Embryonic facial prominence (tissue), 1 donor: ENCODE data around the gene AK9.
A peak's percentile ranks its signal among the peaks of the same experiment; 100 is the strongest.
"Not testable (repeated sequence)": the region's sequence is repeated elsewhere in the genome, so short reads cannot be mapped to it uniquely, and the experiment has no call there.

Experiments
- DNase-seq: peaks from one replicate; pipeline ENCODE4 v3.0.0-alpha.2; 2016; ENCODE audit errors: extremely low spot score

Gene AK9

DNA sequence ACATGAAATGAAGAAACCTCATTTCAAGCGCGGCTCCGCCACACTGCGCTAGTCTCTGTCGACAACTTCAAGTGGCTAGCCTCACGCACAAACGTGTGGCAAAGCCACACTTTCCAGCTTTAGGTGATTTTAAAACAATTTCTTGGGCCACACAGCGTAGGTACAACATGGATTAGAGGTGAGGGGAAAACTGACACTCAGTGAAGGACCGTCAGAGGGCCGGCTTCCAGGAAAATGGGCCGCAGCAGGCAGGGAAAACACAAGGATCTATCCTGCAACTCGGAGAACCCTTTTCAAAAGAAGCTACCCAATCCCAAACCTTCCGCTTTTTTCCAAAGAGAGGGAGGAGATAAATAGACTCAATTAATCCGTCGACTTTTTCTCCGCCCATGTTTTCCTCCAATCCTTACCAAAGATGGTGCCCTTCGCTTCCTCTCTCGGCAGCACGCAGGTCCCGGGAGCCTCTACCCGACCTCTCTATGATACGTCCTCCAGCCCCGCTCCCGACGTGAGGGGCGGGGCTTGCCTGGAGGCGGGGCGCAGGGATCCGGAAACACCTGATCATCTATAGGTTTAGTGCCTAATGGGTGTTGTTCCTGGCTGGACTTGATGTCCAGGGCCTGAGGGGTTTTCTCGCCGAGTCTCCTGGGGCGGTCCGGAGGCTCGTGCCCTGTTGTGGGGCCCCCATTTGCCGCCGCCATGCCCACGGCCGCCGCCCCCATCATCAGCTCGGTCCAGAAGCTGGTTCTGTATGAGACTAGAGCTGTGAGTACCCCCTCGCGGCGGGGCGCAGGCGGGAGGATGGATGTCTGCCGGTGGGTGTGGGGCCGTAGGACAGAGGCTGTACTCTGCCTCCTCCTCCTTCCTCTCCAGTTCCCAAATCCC is at the start of gene AK9, which contains the start of gene FIG4:
Gene AK9 (minus strand): TSS at position 466 of the 885 bp plus-strand sequence. CDS start 15,457 bp downstream, outside the sequence.
Gene FIG4 (plus strand): TSS at position 560 of the 885 bp plus-strand sequence. CDS start 140 bp downstream, at position 700.
- peak; percentile 90 for DNase-seq

DNA sequence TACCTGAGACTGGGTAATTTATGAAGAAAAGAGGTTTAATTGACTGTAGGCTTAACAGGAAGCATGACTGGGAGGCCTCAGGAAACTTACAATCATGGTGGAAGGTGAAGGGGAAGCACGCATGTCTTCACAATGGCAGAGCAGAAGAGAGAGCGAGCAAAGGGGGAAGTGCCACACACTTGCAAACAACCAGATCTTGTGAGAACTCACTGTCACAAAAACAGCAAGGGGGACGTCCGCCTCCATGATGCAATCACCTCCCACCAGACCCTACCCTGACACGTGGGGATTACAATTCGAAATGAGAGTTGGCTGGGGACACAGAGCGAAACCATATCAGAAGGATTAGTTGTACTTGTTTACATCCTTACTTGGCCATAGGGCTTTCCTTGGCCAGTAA is 49.8 kb upstream of the AK9 start:
- DNase-seq, result no peak

DNA sequence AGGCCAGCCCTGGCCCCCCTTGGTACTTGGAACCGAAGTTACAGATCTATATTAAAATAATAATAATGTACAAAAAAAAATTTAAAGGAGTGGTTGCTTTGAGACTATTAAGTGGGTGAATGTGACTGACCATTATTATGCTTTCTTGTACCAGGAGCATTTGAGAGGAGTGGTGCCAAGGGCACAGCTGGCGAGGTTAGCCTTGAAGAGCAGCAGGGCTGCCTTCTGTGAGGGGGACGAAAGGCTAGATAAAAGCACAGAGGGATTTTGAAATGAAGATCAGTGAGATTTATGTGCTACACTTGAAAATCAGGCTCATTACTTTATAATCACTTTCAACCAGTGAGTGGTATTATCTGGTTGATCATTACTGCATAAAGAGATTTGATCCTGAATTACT is 48.7 kb upstream of the AK9 start:
- DNase-seq, result no peak

DNA sequence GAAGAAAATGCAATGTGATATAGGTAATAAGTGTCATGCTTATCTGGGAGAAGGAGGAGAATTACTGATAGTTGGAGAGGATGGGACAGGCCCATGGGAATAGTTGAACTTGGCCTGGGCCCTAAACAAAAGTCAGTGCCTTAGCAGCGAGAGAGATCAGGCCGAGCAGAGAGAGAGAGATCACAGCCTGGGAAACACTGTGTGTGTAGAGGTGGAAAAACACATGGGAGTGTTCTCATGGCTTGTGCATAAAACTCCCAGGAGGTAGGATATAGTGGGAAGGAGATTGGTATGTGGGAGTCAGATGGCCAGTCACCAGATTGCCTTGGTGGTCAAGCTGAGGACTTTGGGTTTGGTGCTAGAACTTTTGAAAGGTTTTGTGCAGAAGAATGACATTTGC is 47.7 kb upstream of the AK9 start:
- DNase-seq, result no peak

DNA sequence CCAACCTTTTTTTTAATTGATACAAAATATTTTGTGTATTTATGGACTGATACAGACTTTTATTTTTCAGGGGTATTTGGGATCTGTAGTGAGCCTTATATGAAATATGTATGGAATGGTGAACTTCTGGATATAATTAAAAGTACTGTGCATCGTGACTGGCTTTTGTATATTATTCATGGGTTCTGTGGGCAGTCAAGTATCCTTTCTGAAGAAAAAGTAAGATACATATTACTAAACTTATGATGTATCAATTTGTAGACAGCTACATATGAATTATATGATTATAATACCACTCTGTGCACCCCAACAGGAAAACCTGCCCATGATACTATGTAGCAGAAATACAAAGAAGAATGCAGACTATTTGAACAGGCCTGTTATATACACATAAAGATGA is 47.3 kb upstream of the AK9 start:
- DNase-seq, result no peak

DNA sequence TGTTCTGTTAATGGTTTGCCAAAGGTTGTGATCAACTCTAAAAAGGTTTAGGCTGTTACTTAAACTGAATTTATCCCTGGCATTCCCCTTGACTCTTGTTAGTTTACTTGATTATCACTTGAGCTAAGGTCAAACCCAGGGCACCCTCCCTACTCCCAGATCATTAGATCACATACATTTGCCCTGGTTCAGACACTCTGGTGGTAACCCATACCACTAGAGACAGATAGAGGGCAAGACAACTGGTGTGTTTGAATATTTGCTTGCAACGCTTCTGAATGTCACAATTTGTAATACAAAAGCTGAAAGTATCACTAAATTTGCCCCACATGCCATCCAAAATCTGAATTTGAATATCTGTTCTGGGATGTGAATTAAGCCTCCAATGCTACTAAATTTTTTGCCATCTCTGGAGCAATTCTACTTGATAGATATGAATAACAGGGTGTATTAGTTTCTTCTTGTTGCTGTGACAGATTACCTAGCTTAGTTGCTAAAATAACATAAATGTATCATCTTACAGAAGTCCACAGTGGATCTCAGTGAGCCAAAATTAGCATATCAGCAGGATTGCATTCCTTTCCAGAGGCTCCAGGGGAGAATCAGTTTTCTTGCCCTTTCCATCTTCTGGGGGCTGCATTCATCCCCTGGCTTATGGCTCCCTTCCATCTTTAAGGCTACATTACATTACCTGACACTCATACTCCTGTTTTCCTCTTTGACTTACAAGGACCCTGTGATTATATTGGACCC is 45.4 kb upstream of the AK9 start:
- DNase-seq, result no peak

DNA sequence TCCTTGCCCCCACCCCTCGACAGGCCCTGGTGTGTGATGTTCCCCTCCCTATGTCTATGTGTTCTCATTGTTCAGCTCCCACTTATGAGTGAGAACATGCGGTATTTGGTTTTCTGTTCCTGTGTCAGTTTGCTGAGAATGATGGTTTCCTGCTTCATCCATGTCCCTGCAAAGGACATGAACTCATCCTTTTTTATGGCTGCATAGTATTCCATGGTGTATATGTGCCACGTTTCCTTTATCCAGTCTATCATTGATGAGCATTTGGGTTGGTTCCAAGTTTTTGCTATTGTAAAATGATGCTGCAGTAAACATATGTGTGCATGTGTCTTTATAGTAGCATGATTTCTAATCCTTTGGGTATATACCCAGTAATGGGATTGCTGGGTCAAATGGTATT is 34.2 kb upstream of the AK9 start:
- DNase-seq, result not testable (repeated sequence)

DNA sequence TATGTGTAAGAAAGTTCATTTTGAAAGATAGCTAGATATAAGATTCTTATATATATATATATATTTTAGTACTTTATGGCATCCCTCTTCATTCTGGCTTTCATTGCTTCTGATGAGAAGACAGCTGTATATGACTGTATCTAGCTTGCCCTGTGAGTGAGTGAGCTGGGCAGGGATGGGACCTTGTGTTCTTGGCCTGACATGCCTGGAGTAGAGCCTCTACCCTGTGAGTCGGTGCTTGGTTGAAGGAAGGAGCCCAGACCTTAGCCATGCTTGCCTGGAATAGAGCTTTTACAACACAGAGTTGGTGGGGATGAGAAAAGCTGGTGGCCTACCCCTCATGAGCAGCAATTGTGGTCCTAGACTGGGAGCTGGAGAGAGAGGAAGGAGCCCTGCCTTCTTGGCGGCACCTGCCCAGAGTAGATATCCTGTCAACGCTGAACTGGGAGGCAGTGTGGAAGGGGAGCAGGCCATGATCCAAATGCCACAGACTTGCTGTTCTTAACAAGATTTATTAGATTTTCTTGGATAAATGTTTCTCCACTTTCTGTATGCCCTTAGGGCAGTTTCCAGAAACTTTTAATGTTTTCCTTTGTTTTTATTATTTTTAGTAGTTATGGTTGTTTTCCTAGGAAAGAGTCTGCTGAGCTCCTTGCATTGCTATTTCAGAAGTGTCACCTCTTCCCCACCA is 31.7 kb upstream of the AK9 start:
- DNase-seq, result no peak

DNA sequence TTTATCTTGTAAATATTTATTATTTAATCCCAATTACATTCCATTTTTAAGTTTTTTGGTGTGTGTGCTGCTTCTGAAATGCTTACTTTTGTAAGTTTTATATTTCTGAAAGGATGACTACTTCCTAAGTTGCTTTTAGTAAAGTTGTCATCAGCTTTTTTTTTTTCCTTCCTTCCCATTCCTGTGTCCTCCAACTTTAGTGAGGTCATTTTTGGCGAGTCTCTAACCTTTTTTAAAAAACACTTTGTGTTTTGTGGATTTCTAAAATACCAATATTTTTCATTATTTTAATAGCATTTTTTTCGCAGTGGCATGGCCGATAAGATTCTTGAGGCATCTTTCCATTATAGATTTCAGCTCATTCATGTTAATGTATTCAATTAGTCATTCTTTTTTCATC is 31.0 kb upstream of the AK9 start:
- no peak for DNase-seq

DNA sequence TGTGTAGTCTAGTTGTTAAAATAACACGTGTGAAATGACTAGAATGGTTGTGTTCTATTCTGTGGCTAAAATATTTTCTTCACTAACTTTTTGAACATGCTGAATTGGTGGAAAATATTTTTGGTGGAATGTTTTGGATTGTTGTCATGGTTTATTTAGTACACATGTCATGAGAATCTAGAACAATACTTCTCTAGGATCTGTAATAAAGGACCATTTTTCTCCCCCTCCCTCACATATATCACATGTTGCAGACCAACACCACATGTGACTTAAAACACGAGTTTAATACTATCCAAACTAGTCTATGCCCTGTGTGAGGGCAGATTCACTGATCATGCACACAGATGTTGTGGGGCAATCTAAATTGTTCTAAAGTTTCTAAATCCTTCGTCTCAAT is 29.3 kb upstream of the AK9 start:
- no peak for DNase-seq

DNA sequence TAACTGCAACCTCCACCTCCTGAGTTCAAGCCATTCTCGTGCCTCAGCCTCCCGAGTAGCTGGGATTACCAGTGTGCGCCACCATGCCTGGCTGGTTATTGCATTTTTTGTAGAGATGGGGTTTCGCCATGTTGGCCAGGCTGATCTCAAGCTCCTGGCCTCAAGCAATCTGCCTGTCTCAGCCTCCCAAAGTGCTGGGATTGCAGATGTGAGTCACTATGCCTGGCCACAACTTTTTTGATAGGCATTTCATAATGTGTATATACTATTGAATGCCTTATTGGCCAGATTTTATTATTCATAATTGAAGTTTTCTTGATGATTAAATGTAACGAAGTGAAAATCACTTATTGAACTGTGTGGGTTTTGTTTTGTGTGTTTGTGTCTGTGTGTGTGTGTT is 28.0 kb upstream of the AK9 start:
- DNase-seq, result no peak

DNA sequence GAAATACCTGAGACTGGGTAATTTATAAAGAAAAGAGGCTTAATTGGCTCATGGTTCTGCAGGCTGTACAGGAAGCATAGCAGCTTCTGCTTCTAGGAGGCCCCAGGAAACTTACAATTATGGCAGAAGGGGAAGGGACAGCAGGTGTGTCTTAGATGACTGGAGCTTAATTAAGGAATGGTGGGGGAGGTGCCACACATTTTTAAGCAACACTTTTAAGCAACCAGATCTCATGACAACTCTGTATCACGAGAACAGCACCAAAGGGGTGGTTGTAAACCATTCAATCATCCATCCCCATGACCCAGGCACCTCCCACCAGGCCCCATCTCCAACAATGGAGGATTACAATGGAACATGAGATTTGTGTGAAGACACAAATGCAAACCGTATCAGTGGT is 27.0 kb upstream of the AK9 start:
- no peak for DNase-seq

DNA sequence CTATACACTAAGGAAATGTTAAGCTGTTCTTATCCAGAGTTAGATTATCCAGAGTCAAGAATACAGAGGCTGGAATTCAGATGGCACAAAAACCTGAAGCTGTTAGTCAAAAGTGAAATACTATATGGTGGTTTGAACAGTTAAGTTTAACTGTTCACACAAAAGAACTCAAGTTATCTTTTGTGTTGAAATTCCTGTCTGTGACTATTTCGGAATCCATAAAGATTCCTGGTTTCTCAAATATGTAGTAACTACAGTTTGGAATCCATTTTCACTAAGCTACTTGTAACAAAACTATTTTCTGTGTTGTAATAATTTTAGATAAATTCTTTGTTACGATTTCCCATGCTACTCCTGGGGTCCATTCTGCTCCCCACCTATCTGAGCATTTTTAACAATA is 24.6 kb upstream of the AK9 start:
- DNase-seq, result no peak

DNA sequence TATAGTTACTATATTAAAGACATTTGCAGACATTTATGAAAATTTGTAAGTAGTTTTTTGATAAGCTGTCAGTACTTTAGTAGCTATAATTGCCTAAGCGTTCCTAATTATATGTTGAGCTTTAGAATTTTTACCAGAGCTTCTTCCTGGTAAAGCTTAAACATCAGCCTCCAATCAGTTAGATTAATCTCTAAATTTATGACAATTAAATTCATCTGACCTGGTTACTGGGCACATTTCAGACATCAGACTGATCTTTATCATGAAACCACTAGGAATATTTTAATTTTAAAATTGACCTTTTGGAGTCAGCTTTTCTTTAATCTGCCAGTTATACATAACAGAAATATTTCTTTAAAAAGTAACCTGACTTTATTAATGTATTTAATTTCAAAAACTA is 23.6 kb upstream of the AK9 start:
- no peak for DNase-seq

DNA sequence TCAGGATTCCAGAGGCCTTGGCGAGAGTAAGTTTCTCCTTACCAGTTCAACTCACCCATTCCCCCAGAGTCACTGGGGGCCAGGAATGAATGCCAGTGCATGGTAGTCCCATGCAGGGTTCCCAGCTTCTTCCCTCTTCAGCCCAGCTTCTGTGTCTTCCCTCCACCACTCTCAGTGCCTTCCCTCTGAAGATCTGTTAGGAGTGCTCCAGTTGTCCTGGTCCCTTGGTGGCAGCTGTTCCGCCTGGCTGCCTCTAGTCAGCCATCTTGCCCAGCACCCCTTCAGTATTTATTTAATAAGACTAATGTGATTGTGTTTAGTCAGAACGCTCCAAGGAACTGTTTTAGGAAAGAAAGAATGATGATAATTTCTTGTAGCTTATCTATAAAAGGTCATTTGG is 23.2 kb upstream of the AK9 start:
- no peak for DNase-seq

DNA sequence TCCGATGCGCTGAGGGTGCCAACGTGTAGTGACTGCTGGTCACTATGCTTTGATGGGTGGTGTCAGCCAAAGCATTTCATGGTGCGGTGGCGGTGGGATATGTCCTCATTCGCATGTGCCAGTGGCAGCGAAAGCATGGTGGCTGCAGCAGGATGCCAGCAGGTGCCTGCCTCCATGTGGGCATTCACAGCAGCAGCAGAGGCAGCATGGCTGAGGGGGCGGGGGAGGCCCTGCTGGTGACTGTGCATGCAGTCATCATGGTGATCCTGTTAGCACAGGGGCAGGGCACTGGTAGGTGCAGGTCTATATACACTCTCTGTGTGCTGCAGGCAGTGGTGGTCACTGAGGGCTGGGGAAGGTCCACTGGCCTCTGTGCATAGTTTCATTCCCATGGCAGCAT is 22.1 kb upstream of the AK9 start:
- no peak for DNase-seq

DNA sequence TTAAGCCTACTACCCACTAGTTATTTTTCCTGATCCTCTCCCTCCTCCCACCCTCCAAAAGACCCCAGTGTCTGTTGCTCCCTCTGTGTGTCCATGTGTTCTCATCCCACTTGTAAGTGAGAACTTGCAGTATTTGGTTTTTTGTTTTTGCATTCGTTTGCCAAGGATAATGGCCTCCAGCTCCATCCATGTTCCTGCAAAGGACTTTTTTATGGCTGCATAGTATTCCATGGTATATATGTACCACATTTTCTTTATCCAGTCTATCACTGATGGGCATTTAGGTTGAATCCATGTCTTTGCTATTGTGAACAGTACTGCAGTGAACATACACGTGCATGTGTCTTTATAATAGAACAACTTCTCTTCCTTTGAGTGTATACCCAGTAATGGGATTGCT is 17.1 kb upstream of the AK9 start:
- DNase-seq, result not testable (repeated sequence)

DNA sequence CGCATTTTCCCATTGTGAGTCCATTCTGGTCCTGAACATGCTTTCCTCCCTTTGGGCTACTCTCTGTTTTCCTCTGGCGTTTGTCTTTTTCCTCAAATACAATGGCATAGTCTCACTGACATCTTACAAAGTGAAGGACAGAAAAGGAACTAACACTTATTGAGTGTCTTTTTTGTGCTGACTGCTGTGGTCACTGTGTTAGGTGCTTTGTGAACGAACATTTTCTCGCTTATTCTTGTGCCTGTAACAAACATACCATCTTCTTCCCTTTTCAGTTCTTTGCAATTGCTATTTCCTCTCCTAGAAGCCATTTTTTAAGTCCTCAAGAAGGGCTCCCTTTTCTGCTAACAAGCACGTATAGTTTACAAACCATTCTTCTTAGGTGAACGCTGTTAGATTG is 15.5 kb upstream of the AK9 start:
- no peak for DNase-seq

DNA sequence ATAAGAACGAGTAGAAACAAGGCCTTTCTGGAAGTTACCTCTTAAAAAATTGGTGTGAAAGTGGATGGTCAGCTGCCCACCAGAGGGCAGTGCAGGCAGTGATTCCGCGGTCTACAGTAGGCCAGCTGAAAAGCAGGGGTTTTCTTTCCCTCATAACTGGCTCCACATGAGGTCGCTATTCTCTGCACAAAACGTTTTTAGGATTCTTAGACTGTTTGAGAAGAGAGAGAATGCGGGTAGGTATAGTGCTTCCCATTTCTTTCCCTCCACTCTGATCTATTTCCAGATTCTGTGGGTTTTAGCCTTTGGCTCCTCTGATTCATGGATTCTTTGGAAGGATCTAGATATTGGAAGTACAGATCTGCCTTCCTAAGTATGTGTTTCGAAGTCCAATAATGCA is 14.3 kb upstream of the AK9 start:
- peak; percentile 87 for DNase-seq

DNA sequence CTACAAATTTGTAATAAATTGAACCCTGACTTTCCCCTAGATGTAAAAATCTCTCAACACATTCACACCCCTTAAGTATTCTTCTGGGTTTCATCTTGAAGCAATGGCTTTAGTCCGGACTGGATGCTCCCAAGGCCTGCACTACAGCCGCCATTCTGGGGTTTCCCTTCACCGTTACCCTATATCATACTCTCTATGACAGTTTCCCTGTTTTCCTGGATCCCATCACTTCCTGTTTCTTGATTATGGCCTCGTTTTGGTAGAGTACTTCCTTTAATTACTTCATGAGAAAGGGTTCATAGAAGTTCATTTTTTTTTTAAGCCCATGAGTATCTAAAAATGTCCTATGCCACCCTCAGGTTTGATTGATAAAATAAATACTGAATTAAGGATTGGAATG is 11.8 kb upstream of the AK9 start:
- no peak for DNase-seq

DNA sequence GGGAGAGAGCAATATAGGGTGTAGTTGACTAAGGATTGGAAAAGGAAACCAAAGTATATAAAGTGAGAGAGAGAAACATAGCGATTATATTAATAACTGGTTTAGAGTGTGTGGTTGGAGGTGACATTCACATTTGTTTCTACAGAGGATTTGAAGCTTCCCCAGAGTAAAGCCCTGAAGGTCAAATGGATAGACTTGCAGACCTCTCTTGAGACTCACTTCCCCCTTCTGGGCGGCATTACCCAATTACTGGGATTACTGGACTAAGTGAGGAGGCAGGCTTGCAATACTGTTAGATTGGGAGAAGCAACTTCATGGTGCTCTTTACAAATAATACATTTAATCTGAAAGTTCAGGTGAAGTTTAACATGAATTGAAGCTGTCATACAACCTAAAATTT is 10.8 kb upstream of the AK9 start:
- no peak for DNase-seq

DNA sequence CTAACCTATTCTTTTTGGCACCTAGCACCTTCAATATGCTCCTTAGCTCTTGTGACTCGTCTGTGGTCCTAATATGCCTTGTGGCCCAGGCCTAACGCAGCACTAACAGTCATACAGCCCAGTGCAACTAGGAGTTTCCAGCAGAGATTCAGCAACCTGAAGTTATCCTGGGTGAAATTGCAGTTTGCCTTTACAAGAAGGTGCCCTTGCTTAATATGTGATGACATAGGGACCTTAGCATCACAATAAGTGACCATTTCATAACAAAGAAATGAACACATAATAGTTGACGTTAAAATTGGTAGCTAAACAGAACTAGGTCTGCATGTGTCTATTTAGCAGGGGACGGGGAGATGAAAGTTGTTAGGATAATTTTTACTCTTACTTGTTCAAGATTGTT is 10.2 kb upstream of the AK9 start:
- DNase-seq, result no peak

DNA sequence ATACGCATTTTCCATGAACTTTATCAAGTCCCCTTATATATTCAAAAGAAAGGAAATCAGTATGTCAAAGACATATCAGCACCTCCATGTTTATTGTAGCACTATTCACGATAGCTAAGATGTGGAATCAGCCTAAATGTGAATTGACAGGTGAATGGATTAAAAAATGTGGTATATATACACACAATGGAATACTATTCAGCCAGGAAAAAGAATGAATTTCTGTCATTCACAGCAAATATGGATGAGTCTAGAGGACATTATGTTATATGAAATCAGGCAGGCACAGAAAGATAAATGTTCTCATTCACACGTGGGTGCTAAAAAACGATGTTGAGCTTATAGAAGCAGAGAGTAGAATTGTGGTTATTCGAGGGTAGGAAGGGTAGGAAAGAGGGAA is 5.4 kb upstream of the AK9 start:
- DNase-seq, result no peak
